HK-2 (cell line): ENCODE measurements around the gene ITM2B.
A peak's percentile ranks its signal among the peaks of the same experiment; 100 is the strongest.

Source experiments
- DNase-seq: peaks from one replicate; pipeline ENCODE4 v3.0.0-alpha.2; 2018; ENCODE audit not compliant: unreplicated experiment

ITM2B gene

DNA sequence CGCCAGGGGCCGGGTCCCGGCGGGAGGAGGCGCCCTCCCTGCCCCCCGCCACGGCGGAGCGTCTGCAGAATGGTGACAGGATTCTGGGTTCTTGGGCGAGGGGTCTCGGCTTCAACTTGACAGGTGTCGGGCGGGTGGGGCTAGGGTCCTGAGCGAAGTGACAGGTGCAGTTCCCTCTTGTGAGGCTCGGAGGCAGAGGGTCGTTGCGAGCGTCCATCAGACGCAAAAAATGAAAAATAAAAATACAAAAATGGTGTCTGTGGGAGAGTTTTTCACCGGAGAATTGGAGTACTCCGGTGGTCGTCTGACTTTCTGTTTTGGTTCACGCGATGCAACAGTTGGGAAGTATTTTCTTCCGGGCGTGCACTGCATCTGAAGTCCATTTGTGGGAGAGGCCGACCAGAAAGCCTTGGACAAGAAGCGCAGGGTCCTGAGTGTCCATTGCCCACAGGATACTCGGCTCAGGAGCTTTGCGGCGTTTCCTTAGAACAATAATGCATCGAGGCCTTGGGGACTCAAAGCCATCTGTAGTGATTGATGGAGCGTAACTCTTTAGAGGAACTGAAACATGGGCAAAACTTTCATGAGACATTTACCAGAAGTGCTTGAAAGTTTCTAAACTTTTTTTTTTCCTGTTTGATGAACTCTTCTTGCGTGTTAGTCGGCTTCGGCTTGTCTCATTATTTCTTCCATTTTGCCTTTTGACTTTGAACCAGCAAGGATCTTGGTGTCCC lies 71.3 kb downstream of the ITM2B start:
- peak; percentile 13 for DNase-seq

GRCh38 chr13:48311223-48311622 lies 78.2 kb downstream of the ITM2B start:
- DNase-seq: no peak

DNA sequence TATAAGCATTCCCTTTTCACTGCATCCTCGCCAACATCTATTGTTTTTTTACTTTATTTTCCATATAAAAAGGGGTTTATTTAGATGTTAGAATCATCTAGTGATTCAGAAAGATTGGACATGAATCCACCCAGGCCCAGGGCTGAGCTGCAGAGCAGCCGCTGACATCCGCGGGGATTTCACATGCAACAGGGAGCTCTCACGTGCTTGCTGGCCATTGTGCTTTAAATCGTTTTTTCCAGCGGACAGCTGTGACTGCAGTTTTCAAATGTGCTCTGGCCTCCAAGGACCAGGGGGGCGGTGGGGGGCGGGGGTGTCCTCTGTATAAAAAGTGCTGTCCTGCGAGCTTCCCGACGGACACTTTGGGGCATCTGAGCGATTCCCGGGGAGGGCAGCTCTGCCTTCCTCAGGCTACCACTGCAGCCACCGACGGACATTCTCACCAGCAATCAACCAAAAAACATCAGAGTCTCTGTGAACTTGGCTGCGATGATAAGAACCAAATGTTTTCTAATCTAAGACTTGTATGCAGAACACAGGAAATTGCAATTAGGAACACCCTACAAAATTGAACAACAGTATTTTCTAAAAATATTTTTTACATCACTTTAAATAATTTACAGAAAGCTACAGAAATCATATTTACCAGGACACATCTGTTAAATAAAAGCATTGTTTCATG lies 83.1 kb downstream of the ITM2B start:
- DNase-seq: no peak

DNA sequence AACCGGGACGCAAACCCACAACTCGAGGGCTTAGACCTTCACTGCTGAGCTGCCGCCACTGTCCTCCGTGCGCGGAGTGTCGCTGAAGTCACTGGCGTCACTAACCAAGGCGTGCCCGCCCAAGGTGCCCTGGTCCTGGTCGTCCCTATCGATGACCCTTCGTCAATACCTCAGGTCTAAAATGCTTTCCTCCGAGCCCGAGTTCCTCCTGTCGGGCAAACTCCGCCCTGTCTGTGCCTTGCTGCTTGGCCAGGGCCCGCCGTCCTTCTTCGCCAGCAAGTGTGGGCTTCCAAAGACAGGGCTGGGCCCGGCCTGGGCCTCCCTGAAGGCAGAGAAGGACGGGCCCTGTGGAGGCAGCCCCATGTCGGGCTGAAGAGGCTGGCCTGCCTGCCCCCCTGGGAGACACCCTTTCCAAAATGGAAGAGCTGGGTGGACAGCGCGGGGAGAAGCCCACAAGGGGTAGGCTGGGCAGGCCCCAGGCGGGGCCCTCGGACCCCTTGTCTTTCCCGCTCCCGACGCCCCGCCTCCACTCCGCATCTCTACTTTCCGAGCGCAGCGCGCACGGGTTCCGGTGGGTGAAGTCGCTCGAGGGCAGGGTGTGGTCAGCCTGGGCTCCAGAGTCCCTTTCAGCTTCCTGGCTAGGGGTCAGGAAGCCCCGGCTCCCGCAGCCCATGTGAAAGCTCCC lies 84.0 kb downstream of the ITM2B start:
- DNase-seq: no peak

DNA sequence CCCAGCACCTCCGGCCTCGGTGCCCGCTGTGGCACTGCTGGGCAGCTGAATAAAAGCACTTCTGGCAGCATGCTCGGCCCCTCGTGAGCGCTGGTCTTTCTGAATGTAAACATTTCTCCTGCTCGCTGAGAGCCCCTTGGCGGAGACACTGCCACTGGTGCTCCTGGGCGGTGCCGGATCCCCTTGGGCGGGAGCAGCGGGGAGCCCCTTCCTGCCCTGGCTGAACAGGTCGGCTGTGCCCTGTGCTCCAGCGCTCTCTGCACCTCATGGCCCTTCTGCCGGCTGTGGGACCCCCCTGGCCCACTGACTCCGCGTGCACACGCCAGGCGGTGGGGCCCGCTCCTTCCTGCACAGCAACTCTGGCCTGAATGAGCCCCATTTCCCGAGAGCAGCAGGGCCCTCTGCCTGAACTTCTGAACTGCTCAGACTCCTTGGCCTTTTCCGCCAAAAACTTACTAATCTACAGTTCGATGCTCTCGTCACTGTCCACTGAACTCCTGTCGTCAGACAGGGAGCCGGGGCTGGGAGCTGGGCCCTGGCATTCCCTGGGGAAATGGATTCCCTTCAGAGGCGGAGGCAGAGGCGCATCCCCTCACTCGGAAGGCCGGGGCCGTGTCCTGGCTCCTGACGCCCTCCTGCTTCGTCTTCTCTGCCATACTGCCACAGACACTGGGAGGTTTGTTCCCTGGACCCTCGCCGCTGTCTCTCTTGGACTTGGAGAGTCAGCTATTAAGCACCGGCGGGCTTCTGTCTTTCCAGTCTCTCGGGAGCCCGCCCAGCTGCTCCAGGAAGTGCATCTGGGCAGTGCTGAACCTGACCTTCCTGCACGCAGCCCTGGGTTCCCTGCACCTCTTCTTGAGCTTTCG lies 84.7 kb downstream of the ITM2B start:
- DNase-seq: no peak

DNA sequence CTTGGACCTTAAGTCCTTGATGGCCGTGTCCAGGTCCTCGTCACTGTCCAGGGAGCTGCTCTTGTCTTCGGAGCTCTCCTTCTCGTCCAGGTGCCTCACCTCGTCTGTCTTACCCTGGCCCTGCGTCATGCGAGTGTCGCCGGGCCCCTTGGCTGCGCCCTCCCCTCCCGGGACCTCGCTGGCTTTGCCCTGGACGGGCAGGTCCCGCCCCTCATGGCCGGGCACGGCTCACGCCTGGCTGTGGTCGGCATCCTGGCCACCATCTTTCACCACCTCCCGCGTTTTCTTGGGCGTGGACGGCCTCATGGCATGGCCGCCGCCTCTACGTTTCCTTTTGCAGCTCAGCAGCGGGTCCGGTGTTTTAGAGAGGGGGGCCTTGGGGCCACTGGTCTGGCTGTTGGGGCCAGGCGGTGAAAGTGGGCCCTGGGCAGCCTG lies 85.4 kb downstream of the ITM2B start:
- no peak for DNase-seq

GRCh38 chr13:48318821-48319511 lies 86.0 kb downstream of the ITM2B start:
- no peak for DNase-seq
